Panc1 (cell line): ENCODE results near the gene ALDH7A1. TPM values are rescaled to one million over a fixed set of nuclear protein-coding genes. Genes with fewer than 3 reads are reported as not detected.
"Not testable (repeated sequence)": the region's sequence is repeated elsewhere in the genome, so short reads cannot be mapped to it uniquely, and the experiment has no call there.

ENCODE experiments used
- ATAC-seq: fragments of 200-7000 bp; cut with Tn5 transposase; 2 replicates; pipeline ENCODE4 v1.9.1; 2020; ENCODE audit warnings: mild to moderate bottlenecking, moderate library complexity
- BruUV-seq: library from RNA; stranded (reverse); fragments of 400-500 nt; replicated peaks from 2 replicates; lab custom pipeline; 2021; lab: Mats Ljungman, UMichigan
- CTCF ChIA-PET: fragments of 300-600 bp; sonication (Branson Sonifier 250); formaldehyde crosslinking; loops from one replicate; lab custom pipeline; 2022; ENCODE audit warnings: antibody characterized with exemption; lab: Charles Lee
- POLR2A ChIA-PET: fragments of 300-600 bp; sonication (Branson Sonifier 250); formaldehyde crosslinking; loops from one replicate; lab custom pipeline; 2022; ENCODE audit warnings: antibody characterized with exemption; lab: Charles Lee
- DNase-seq: peaks from one replicate; pipeline ENCODE4 v3.0.0-alpha.2; 2010; ENCODE audit warnings: low read depth, low spot score
- H3K27ac ChIP-seq: 2 replicates; pipeline ENCODE4 v1.5.1; 2011; ENCODE audit warnings: mild to moderate bottlenecking, low read length, inconsistent platforms
- H3K27me3 ChIP-seq: fragments of 200-500 bp; sonication (Bioruptor generic); 2 replicates; pipeline ENCODE4 v1.6.0; 2014; ENCODE audit warnings: low read length, inconsistent platforms; ENCODE audit not compliant: control insufficient read depth, insufficient read depth
- H3K36me3 ChIP-seq: fragments of 200-500 bp; sonication (Bioruptor generic); 2 replicates; pipeline ENCODE4 v1.5.1; 2014; ENCODE audit warnings: inconsistent platforms, mild to moderate bottlenecking, low read length, moderate library complexity; ENCODE audit not compliant: control insufficient read depth, insufficient read depth
- H3K4me1 ChIP-seq: 2 replicates; pipeline ENCODE4 v1.5.1; 2011; ENCODE audit warnings: inconsistent platforms, mild to moderate bottlenecking, low read length, moderate library complexity; ENCODE audit not compliant: control insufficient read depth, insufficient read depth
- H3K4me3 ChIP-seq, 2 experiments: 2 replicates each; pipeline ENCODE4 v1.5.1; 2011 to 2012; ENCODE audit warnings: low read depth in 2 of 2, low read length in 2 of 2, mild to moderate bottlenecking in 2 of 2, inconsistent platforms in 1 of 2, moderate library complexity in 1 of 2
- H3K9me3 ChIP-seq: fragments of 200-500 bp; sonication (Bioruptor generic); 2 replicates; pipeline ENCODE4 v1.5.1; 2014; ENCODE audit warnings: low read depth, mild to moderate bottlenecking, inconsistent platforms, low read length, moderate library complexity; ENCODE audit not compliant: control insufficient read depth, insufficient read depth
- POLR2AphosphoS5 ChIP-seq: IDR thresholded peaks from 2 replicates; pipeline ENCODE4 v1.6.1; 2012; ENCODE audit warnings: mild to moderate bottlenecking, low read depth, low read length, moderate library complexity
- SIN3A ChIP-seq: IDR thresholded peaks from 2 replicates; pipeline ENCODE4 v1.6.1; 2012; ENCODE audit warnings: low read depth, mild to moderate bottlenecking, low read length, moderate library complexity, borderline replicate concordance; ENCODE audit not compliant: insufficient read depth
- TCF7L2 ChIP-seq: IDR thresholded peaks from 2 replicates; pipeline ENCODE4 v1.6.1; 2011; ENCODE audit warnings: mild to moderate bottlenecking, low read depth, low read length, inconsistent platforms
- in situ Hi-C: cut with HindIII; loops from 2 replicates; pipeline ENCODE4 v1.10.0; 2016; ENCODE audit warnings: low sequenced_read_pairs, low pct_unique_long_range_greater_than_20kb
- intact Hi-C: fragments of 100-400 bp; cut with micrococcal nuclease; formaldehyde crosslinking; loops from one replicate; pipeline ENCODE4 v1.10.0; 2022; ENCODE audit not compliant: unreplicated experiment
- total RNA-seq: library from RNA; stranded (reverse); gene quantifications from one replicate; pipeline ENCODE4 v1.2.1, GENCODE V29; 2021; ENCODE audit not compliant: unreplicated experiment
- TF ChIP-seq, protein P1 (sequence below): fragments of 450-650 bp; IDR thresholded peaks from 2 replicates; pipeline ENCODE4 v1.5.1; 2017; ENCODE audit warnings: mild to moderate bottlenecking
- TF ChIP-seq, protein P2 (sequence below), 2 experiments: IDR thresholded peaks; 2 replicates each; pipeline ENCODE4 v1.6.1; 2011 to 2012; ENCODE audit warnings: low read depth in 2 of 2, control low read depth in 1 of 2, low read length in 1 of 2, mild to moderate bottlenecking in 1 of 2, moderate library complexity in 1 of 2; ENCODE audit not compliant: insufficient read depth in 1 of 2

The ALDH7A1 gene
- total RNA-seq, 1 experiment from 2014 or later, result 52.9 TPM

GRCh38 chr5:126624534-126624933, 29.5 kb upstream of the ALDH7A1 start:
- no TSS peak for BruUV-seq
- intact Hi-C loops, result no loop called here
- in situ Hi-C loops, result no loop called here
- peak; percentile 27 for DNase-seq
- 0 out of 2 replicates have a peak, but pooled peaks cover 4% of the 10 kb centered on the region for H3K4me1 ChIP-seq
- no peak overlapping the region for H3K4me3 ChIP-seq
- H3K36me3 ChIP-seq, result peaks cover 4% of the 10 kb centered on the region; the same call in 1 of the 2 replicates
- no peak for TF ChIP-seq POLR2AphosphoS5
- no peak for TF ChIP-seq TCF7L2
- TF ChIP-seq, protein P1, sequence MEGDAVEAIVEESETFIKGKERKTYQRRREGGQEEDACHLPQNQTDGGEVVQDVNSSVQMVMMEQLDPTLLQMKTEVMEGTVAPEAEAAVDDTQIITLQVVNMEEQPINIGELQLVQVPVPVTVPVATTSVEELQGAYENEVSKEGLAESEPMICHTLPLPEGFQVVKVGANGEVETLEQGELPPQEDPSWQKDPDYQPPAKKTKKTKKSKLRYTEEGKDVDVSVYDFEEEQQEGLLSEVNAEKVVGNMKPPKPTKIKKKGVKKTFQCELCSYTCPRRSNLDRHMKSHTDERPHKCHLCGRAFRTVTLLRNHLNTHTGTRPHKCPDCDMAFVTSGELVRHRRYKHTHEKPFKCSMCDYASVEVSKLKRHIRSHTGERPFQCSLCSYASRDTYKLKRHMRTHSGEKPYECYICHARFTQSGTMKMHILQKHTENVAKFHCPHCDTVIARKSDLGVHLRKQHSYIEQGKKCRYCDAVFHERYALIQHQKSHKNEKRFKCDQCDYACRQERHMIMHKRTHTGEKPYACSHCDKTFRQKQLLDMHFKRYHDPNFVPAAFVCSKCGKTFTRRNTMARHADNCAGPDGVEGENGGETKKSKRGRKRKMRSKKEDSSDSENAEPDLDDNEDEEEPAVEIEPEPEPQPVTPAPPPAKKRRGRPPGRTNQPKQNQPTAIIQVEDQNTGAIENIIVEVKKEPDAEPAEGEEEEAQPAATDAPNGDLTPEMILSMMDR, result no peak
- H3K27ac ChIP-seq, result no peak overlapping the region
- no peak for ATAC-seq
- CTCF ChIA-PET, result interaction anchor here (1.1 kb wide), 1 partner anchor 15 kb away, joined by 5 read pairs; no protein-coding TSS in a partner anchor
- H3K27me3 ChIP-seq, result no peaks in the 10 kb centered on the region
- POLR2A ChIA-PET, result no interaction called here
- no peaks in the 10 kb centered on the region for H3K9me3 ChIP-seq

DNA sequence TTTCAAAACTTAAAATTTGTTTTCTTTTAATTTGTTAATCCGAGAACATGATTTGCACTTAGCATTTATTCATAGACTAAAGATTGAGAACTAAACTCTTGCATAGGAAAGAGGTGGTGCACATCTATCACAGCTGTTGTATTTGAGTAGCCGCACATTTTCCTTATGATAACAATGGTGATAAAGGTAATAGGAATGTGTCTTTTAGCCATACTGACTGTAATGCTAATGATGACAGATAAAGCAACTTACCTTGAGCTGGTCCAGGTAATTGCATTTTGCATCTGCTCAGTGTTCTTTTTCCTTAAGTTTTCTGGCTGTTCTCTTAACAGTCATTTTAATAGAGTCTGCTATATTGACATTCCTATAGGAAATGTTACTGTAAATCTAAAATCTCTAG, 24.8 kb upstream of the ALDH7A1 start:
- H3K36me3 ChIP-seq, result peaks cover under 1% of the 10 kb centered on the region; the same call in 1 of the 2 replicates
- H3K4me3 ChIP-seq, result no peak overlapping the region
- H3K4me1 ChIP-seq, result 0 out of 2 replicates have a peak, but pooled peaks cover 4% of the 10 kb centered on the region
- TF ChIP-seq, protein P1, result no peak
- TF ChIP-seq POLR2AphosphoS5 (no peak), TCF7L2 (no peak), SIN3A (no peak)
- TF ChIP-seq, protein P2, sequence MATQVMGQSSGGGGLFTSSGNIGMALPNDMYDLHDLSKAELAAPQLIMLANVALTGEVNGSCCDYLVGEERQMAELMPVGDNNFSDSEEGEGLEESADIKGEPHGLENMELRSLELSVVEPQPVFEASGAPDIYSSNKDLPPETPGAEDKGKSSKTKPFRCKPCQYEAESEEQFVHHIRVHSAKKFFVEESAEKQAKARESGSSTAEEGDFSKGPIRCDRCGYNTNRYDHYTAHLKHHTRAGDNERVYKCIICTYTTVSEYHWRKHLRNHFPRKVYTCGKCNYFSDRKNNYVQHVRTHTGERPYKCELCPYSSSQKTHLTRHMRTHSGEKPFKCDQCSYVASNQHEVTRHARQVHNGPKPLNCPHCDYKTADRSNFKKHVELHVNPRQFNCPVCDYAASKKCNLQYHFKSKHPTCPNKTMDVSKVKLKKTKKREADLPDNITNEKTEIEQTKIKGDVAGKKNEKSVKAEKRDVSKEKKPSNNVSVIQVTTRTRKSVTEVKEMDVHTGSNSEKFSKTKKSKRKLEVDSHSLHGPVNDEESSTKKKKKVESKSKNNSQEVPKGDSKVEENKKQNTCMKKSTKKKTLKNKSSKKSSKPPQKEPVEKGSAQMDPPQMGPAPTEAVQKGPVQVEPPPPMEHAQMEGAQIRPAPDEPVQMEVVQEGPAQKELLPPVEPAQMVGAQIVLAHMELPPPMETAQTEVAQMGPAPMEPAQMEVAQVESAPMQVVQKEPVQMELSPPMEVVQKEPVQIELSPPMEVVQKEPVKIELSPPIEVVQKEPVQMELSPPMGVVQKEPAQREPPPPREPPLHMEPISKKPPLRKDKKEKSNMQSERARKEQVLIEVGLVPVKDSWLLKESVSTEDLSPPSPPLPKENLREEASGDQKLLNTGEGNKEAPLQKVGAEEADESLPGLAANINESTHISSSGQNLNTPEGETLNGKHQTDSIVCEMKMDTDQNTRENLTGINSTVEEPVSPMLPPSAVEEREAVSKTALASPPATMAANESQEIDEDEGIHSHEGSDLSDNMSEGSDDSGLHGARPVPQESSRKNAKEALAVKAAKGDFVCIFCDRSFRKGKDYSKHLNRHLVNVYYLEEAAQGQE (IDR thresholded peaks at IDR 0.05; ENCODE audit: insufficient read depth in 1 of 2, low read depth in 2 of 2, low read length in 1 of 2), result no peak
- in situ Hi-C loops, result no loop called here
- no peak overlapping the region for H3K27ac ChIP-seq
- no peak for ATAC-seq
- intact Hi-C loops, result no loop called here
- no TSS peak for BruUV-seq
- POLR2A ChIA-PET, result no interaction called here
- CTCF ChIA-PET, result no interaction called here
- no peak for DNase-seq
- no peaks in the 10 kb centered on the region for H3K27me3 ChIP-seq
- H3K9me3 ChIP-seq, result no peaks in the 10 kb centered on the region

DNA sequence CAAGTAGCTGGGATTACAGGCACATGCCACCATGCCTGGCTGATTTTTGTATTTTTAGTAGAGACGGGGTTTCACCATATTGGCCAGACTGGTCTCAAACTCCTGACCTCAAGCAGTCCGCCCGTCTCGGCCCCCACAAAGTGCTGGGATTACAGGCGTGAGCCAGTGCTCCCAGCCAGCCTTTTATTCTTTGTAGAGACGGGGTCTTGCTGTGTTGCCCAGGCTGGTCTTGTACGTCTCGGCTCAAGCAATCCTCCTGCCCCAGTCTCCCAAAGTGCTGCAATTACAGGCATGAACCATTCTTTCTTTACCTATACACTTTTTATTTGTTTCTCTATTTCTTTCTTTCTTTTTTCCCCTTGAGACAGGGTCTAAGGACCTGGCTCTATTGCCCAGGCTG, 22.6 kb upstream of the ALDH7A1 start:
- DNase-seq, H3K4me3 ChIP-seq, in situ Hi-C loops, ATAC-seq, H3K27me3 ChIP-seq, H3K27ac ChIP-seq, intact Hi-C loops, H3K36me3 ChIP-seq, CTCF ChIA-PET, BruUV-seq, POLR2A ChIA-PET, H3K4me1 ChIP-seq, H3K9me3 ChIP-seq: not testable (repeated sequence)
